ENCODE results near the gene TSPY8. TPM values are rescaled to one million over a fixed set of nuclear protein-coding genes. Genes with fewer than 3 reads are reported as not detected.
"Not testable (repeated sequence)": the region's sequence is repeated elsewhere in the genome, so short reads cannot be mapped to it uniquely, and the experiment has no call there.

Gene TSPY8
- total and polyA plus RNA-seq, 2 of the 13 experiments (the other 11 are each of a cell fraction or from before 2014, with no cell fraction given) = not detected

GRCh38 chrY:9337164-9337563, 20.4 kb upstream of the TSPY8 start, which contains the start of gene TSPY4:
TSS of gene TSPY4 (plus strand) at chrY:9337464. CDS start at chrY:9337510, 46 bp downstream.
- intact Hi-C loops (cut with micrococcal nuclease; ENCODE audit: unreplicated experiment); H3K4me3 ChIP-seq (replicated peaks in 1 of 3; ENCODE audit: insufficient read depth in 1 of 3, low read depth in 2 of 3, low read length in 3 of 3); POLR2A ChIA-PET; H3K4me1 ChIP-seq (ENCODE audit: insufficient read depth, low read length); H3K9ac ChIP-seq (ENCODE audit: insufficient read depth, low read depth, low read length); BruUV-seq (replicated peaks); H3K27me3 ChIP-seq (ENCODE audit: control insufficient read depth in 1 of 2, insufficient read depth in 2 of 2, low read length in 2 of 2); in situ Hi-C loops (cut with HindIII; ENCODE audit: extremely low pct_ligation_motif_present, low pct_unique_long_range_greater_than_20kb); H4K20me1 ChIP-seq (ENCODE audit: insufficient read depth, low read length); H3K9me3 ChIP-seq (ENCODE audit: low read length); DNase-seq (ENCODE audit: low spot score); H2AFZ ChIP-seq (ENCODE audit: low read length); H3K36me3 ChIP-seq (replicated peaks in 1 of 2; ENCODE audit: control insufficient read depth in 1 of 2, insufficient read depth in 2 of 2, low read length in 2 of 2); ATAC-seq; H3K4me2 ChIP-seq (ENCODE audit: low read depth, low read length); FAIRE-seq; CTCF ChIA-PET (ENCODE audit: low intra/inter-chr PET ratio, low total read pairs); H3K27ac ChIP-seq (ENCODE audit: extremely low read length, insufficient read depth, low read length); H3K79me2 ChIP-seq (ENCODE audit: insufficient read depth, low read length): not testable (repeated sequence)
- WGBS (ENCODE audit: low lambda C conversion rate) = 40% methylated on average over 1 of the region's 26 CpGs

GRCh38 chrY:9396527-9396926, 38.9 kb downstream of the TSPY8 start:
- H3K4me1 ChIP-seq (ENCODE audit: insufficient read depth, low read length); H3K4me2 ChIP-seq (ENCODE audit: low read depth, low read length); DNase-seq (ENCODE audit: low spot score); POLR2A ChIA-PET; H3K79me2 ChIP-seq (ENCODE audit: insufficient read depth, low read length); H4K20me1 ChIP-seq (ENCODE audit: insufficient read depth, low read length); BruUV-seq (replicated peaks); CTCF ChIA-PET (ENCODE audit: low intra/inter-chr PET ratio, low total read pairs); H3K27ac ChIP-seq (ENCODE audit: extremely low read length, insufficient read depth, low read length); intact Hi-C loops (cut with micrococcal nuclease; ENCODE audit: unreplicated experiment); H3K36me3 ChIP-seq (replicated peaks in 1 of 2; ENCODE audit: control insufficient read depth in 1 of 2, insufficient read depth in 2 of 2, low read length in 2 of 2); ATAC-seq; H2AFZ ChIP-seq (ENCODE audit: low read length); H3K9ac ChIP-seq (ENCODE audit: insufficient read depth, low read depth, low read length); in situ Hi-C loops (cut with HindIII; ENCODE audit: extremely low pct_ligation_motif_present, low pct_unique_long_range_greater_than_20kb); H3K4me3 ChIP-seq (replicated peaks in 1 of 3; ENCODE audit: insufficient read depth in 1 of 3, low read depth in 2 of 3, low read length in 3 of 3); H3K9me3 ChIP-seq (ENCODE audit: low read length); H3K27me3 ChIP-seq (ENCODE audit: control insufficient read depth in 1 of 2, insufficient read depth in 2 of 2, low read length in 2 of 2); FAIRE-seq: not testable (repeated sequence)
- WGBS (ENCODE audit: low lambda C conversion rate) = 77% methylated on average over 14 of the region's 26 CpGs

- CTCF ChIA-PET (ENCODE audit: low intra/inter-chr PET ratio, low total read pairs); H3K36me3 ChIP-seq (replicated peaks in 1 of 2; ENCODE audit: control insufficient read depth in 1 of 2, insufficient read depth in 2 of 2, low read length in 2 of 2); BruUV-seq (replicated peaks); ATAC-seq; DNase-seq (ENCODE audit: low spot score); H3K4me3 ChIP-seq (replicated peaks in 1 of 3; ENCODE audit: insufficient read depth in 1 of 3, low read depth in 2 of 3, low read length in 3 of 3); in situ Hi-C loops (cut with HindIII; ENCODE audit: extremely low pct_ligation_motif_present, low pct_unique_long_range_greater_than_20kb); intact Hi-C loops (cut with micrococcal nuclease; ENCODE audit: unreplicated experiment); H2AFZ ChIP-seq (ENCODE audit: low read length); H3K9me3 ChIP-seq (ENCODE audit: low read length); H4K20me1 ChIP-seq (ENCODE audit: insufficient read depth, low read length); H3K9ac ChIP-seq (ENCODE audit: insufficient read depth, low read depth, low read length); H3K4me1 ChIP-seq (ENCODE audit: insufficient read depth, low read length); POLR2A ChIA-PET; H3K27ac ChIP-seq (ENCODE audit: extremely low read length, insufficient read depth, low read length); H3K4me2 ChIP-seq (ENCODE audit: low read depth, low read length); H3K79me2 ChIP-seq (ENCODE audit: insufficient read depth, low read length); FAIRE-seq; H3K27me3 ChIP-seq (ENCODE audit: control insufficient read depth in 1 of 2, insufficient read depth in 2 of 2, low read length in 2 of 2): not testable (repeated sequence)
- no CpG with 5 or more reads among the region's 26 CpGs for WGBS (ENCODE audit: low lambda C conversion rate)
Measured at GRCh38 chrY:9398121-9398520, 40.5 kb downstream of the TSPY8 start, which contains the start of gene TSPY3. TSS of gene TSPY3 (plus strand) at chrY:9398421. CDS start at chrY:9398467, 46 bp downstream.

Small RNA genes lying within 50 kb of the gene (small RNA-seq; reads per million reads assigned to genes)
- 0 reads per million in 3 experiments for gene AC006158.1 (ENCODE audit: insufficient read depth in 2 of 3, insufficient read length in 3 of 3, low read depth in 2 of 3, low replicate concordance in 1 of 3)

Other genes starting within 250 kb of the TSPY8 start
- gene TSPY4, start 20.3 kb upstream of the TSPY8 start, total RNA-seq (2016; rRNA removed; fragmentation: Illumina TruSeq; extraction: Trizol) = not detected in 2 replicates
- not detected in 2 replicates for gene TSPY4, start 20.3 kb upstream of the TSPY8 start, polyA plus RNA-seq (2011; rRNA removed)
- gene TSPY3, start 40.6 kb downstream of the TSPY8 start, total RNA-seq (2016; rRNA removed; fragmentation: Illumina TruSeq; extraction: Trizol) = not detected in 2 replicates
- not detected in 2 replicates for gene TSPY3, start 40.6 kb downstream of the TSPY8 start, polyA plus RNA-seq (2011; rRNA removed)
- not detected in 2 replicates for gene TSPY1, start 109.2 kb downstream of the TSPY8 start, total RNA-seq (2016; rRNA removed; fragmentation: Illumina TruSeq; extraction: Trizol)
- not detected in 2 replicates for gene TSPY1, start 109.2 kb downstream of the TSPY8 start, polyA plus RNA-seq (2011; rRNA removed)
- gene TSPY9, start 129.5 kb downstream of the TSPY8 start, total RNA-seq (2016; rRNA removed; fragmentation: Illumina TruSeq; extraction: Trizol) = not detected in 2 replicates
- gene TSPY9, start 129.5 kb downstream of the TSPY8 start, polyA plus RNA-seq (2011; rRNA removed) = not detected in 2 replicates
- gene TSPY10, start 170.1 kb downstream of the TSPY8 start, total RNA-seq (2016; rRNA removed; fragmentation: Illumina TruSeq; extraction: Trizol) = not detected in 2 replicates
- gene TSPY10, start 170.1 kb downstream of the TSPY8 start, polyA plus RNA-seq (2011; rRNA removed) = not detected in 2 replicates

Measured in HepG2 (cell line).